ENCODE measurements around the gene ZFP82.
A peak's percentile ranks its signal among the peaks of the same experiment; 100 is the strongest.

DNA sequence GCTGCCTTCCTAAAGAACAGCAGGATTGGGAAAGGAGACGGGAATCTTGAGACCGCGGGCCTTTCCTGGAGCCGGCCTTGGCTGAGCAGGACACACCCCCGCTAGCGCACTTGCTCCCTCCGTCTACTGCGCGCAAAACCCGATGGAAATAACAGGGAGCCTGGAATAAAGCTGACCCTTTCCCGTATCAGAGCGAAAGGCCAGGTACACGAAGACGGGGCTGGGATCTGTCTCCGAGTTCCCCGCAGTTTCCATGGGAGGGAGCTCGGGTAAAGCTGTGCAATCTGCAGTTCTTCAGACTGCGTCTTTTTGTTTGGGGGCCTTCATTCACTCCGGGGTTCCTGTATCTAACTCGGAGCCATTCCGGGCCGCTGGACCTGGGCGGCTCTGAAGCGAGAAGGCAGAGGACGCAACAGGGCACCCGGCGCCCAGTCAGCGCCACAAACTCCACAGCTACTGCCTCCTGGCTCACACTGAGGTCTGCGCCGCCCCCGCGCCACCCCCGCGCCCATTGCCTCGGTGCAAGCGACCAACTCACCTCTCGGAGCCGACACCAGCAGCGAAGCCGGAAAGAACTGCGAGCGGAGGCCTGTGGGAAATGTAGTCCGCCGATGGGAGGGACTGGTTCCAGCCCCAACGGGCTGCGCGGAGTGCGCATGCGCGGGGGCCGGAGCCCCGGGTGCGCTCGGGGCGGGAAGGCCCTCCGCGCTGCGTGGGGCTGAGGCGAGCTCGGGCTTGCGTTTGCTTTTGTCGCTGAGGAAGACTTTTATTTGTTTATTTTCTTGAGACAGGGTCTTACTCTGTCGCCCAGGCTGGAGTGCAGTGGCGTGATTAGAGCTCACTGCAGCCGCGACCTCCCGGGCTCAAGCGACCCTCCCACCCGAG lies 39.6 kb downstream of the ZFP82 start, which contains the start of gene ZFP14:
- TF ChIP-seq, protein P1, sequence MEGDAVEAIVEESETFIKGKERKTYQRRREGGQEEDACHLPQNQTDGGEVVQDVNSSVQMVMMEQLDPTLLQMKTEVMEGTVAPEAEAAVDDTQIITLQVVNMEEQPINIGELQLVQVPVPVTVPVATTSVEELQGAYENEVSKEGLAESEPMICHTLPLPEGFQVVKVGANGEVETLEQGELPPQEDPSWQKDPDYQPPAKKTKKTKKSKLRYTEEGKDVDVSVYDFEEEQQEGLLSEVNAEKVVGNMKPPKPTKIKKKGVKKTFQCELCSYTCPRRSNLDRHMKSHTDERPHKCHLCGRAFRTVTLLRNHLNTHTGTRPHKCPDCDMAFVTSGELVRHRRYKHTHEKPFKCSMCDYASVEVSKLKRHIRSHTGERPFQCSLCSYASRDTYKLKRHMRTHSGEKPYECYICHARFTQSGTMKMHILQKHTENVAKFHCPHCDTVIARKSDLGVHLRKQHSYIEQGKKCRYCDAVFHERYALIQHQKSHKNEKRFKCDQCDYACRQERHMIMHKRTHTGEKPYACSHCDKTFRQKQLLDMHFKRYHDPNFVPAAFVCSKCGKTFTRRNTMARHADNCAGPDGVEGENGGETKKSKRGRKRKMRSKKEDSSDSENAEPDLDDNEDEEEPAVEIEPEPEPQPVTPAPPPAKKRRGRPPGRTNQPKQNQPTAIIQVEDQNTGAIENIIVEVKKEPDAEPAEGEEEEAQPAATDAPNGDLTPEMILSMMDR (IDR thresholded peaks at IDR 0.05; ENCODE audit: low read depth, low read length), result peak; percentile 46
- no peak for TF ChIP-seq EZH2phosphoT487 (IDR thresholded peaks at IDR 0.05; ENCODE audit: low read depth)
